GM12878 (cell line): ENCODE measurements around the gene TEX54. TPM values are rescaled to one million over a fixed set of nuclear protein-coding genes. Genes with fewer than 3 reads are reported as not detected.

Experiments used
- ATAC-seq: fragments of 200-7000 bp; cut with Tn5 transposase; 3 replicates; pipeline ENCODE4 v1.9.1; 2020; ENCODE audit warnings: mild to moderate bottlenecking, moderate library complexity
- BruUV-seq: library from RNA; stranded (reverse); fragments of 400-500 nt; replicated peaks from 2 replicates; lab custom pipeline; 2021; lab: Mats Ljungman, UMichigan
- CTCF ChIA-PET: fragments of 300-600 bp; sonication (Branson Sonifier 250); formaldehyde crosslinking; extraction: SDS; loops from one replicate; lab custom pipeline; 2021; ENCODE audit warnings: inconsistent platforms; lab: Yijun Ruan, JAX
- POLR2A ChIA-PET: fragments of 350-600 bp; formaldehyde crosslinking; extraction: SDS; loops from one replicate; lab custom pipeline; 2021; ENCODE audit warnings: inconsistent platforms; lab: Charles Lee
- RAD21 ChIA-PET: fragments of 300-600 bp; sonication (Branson Sonifier 250); formaldehyde crosslinking; loops from one replicate; lab custom pipeline; 2023; ENCODE audit warnings: antibody characterized with exemption; ENCODE audit not compliant: unreplicated experiment; lab: Charles Lee
- SMC1A ChIA-PET: fragments of 300-600 bp; sonication (Branson Sonifier 250); formaldehyde crosslinking; loops from one replicate; lab custom pipeline; 2023; ENCODE audit not compliant: unreplicated experiment, uncharacterized antibody; lab: Charles Lee
- DNase-seq: peaks from one replicate; pipeline ENCODE4 v3.0.0-alpha.2; 2011; ENCODE audit warnings: low read depth, low spot score
- FAIRE-seq: peaks from 3 replicates; lab custom pipeline; 2011; peaks lifted over from hg19 to GRCh38; lab: Jason Lieb, UNC
- H2AFZ ChIP-seq: 2 replicates; pipeline ENCODE4 v1.6.0; 2011; ENCODE audit warnings: low read depth, low read length, control low read depth; ENCODE audit not compliant: control insufficient read depth
- H3K27ac ChIP-seq: 2 replicates; pipeline ENCODE4 v1.5.1; 2011; ENCODE audit warnings: control low read depth; ENCODE audit not compliant: control insufficient read depth, insufficient read depth
- H3K27me3 ChIP-seq, 2 experiments: replicated peaks in 1 of 2; 2 replicates each; pipeline versions ENCODE4 v1.6.0 to v1.6.1; 2011; ENCODE audit warnings: low read length in 1 of 2; ENCODE audit not compliant: control insufficient read depth in 2 of 2, insufficient read depth in 2 of 2
- H3K36me3 ChIP-seq, 2 experiments: 2 replicates each; pipeline ENCODE4 v1.5.1; 2011; ENCODE audit warnings: low read length in 1 of 2; ENCODE audit not compliant: control insufficient read depth in 2 of 2, insufficient read depth in 2 of 2
- H3K4me1 ChIP-seq: 2 replicates; pipeline ENCODE4 v1.6.1; 2011; ENCODE audit warnings: mild to moderate bottlenecking, low read length, moderate library complexity, mixed read lengths; ENCODE audit not compliant: control insufficient read depth, insufficient read depth
- H3K4me2 ChIP-seq: 2 replicates; pipeline ENCODE4 v1.6.0; 2011; ENCODE audit warnings: control low read depth; ENCODE audit not compliant: control insufficient read depth, insufficient read depth
- H3K4me3 ChIP-seq: fragments of 200-600 bp; sonication (generic); 2 replicates; pipeline ENCODE4 v1.5.1; 2016
- H3K79me2 ChIP-seq: 2 replicates; pipeline ENCODE4 v1.6.0; 2011; ENCODE audit warnings: low read length; ENCODE audit not compliant: control insufficient read depth, insufficient read depth
- H3K9ac ChIP-seq: 2 replicates; pipeline ENCODE4 v1.8.0; 2011; ENCODE audit warnings: low read length, control low read depth, mixed read lengths; ENCODE audit not compliant: control insufficient read depth, insufficient read depth
- H3K9me3 ChIP-seq: replicated peaks from 3 replicates; pipeline ENCODE4 v1.5.1; 2011; ENCODE audit warnings: mild to moderate bottlenecking, low read length; ENCODE audit not compliant: control insufficient read depth, insufficient read depth
- H4K20me1 ChIP-seq: 2 replicates; pipeline ENCODE4 v1.6.0; 2011; ENCODE audit not compliant: control insufficient read depth, insufficient read depth
- BHLHE40 ChIP-seq, 2 experiments: fragments of 450-650 bp in 1 of 2; IDR thresholded peaks; 2 replicates each; pipeline ENCODE4 v1.6.1; 2011 to 2017; ENCODE audit warnings: low read depth in 2 of 2, borderline replicate concordance in 1 of 2, improper control_type of control experiment in 1 of 2, low read length in 1 of 2, mild to moderate bottlenecking in 1 of 2
- CTCF ChIP-seq, 3 experiments: IDR thresholded peaks in 2 of 3; conservative IDR thresholded peaks in 1 of 3; 2 replicates each; pipeline ENCODE4 v1.5.1; 2011; ENCODE audit warnings: low read depth in 3 of 3, low read length in 3 of 3, mild to moderate bottlenecking in 3 of 3, control low read depth in 2 of 3, moderate library complexity in 2 of 3, inconsistent platforms in 1 of 3, mixed read lengths in 1 of 3; ENCODE audit not compliant: control insufficient read depth in 2 of 3, insufficient read depth in 1 of 3; ENCODE audit errors: extremely low read depth in 1 of 3
- GATAD2B ChIP-seq: fragments of 450-650 bp; conservative IDR thresholded peaks from 2 replicates; pipeline ENCODE4 v1.6.1; 2017; ENCODE audit warnings: low read depth, mild to moderate bottlenecking, moderate library complexity
- JUNB ChIP-seq: IDR thresholded peaks from 2 replicates; pipeline ENCODE4 v1.6.1; 2016; ENCODE audit warnings: antibody characterized with exemption, mild to moderate bottlenecking
- MTA3 ChIP-seq: IDR thresholded peaks from 2 replicates; pipeline ENCODE4 v1.6.1; 2012; ENCODE audit warnings: low read length, inconsistent platforms, borderline replicate concordance
- NFIC ChIP-seq: IDR thresholded peaks from 2 replicates; pipeline ENCODE4 v1.6.1; 2012; ENCODE audit warnings: low read depth, mild to moderate bottlenecking, inconsistent platforms, low read length, moderate library complexity
- NFYB ChIP-seq: IDR thresholded peaks from 2 replicates; pipeline ENCODE4 v1.6.1; 2011; ENCODE audit warnings: low read depth, mild to moderate bottlenecking, low read length, improper control_type of control experiment, moderate library complexity; ENCODE audit not compliant: insufficient read depth
- RUNX3 ChIP-seq: IDR thresholded peaks from 2 replicates; pipeline ENCODE4 v1.6.1; 2012; ENCODE audit warnings: low read length, inconsistent platforms
- SP1 ChIP-seq: IDR thresholded peaks from one replicate; pipeline ENCODE4 v1.6.1; 2011; ENCODE audit warnings: low read depth, low read length
- TARDBP ChIP-seq: IDR thresholded peaks from 2 replicates; pipeline ENCODE4 v1.6.1; 2016; ENCODE audit warnings: borderline replicate concordance
- TCF3 ChIP-seq: IDR thresholded peaks from 2 replicates; pipeline ENCODE4 v1.6.1; 2012; ENCODE audit warnings: low read depth, mild to moderate bottlenecking, low read length, borderline replicate concordance; ENCODE audit not compliant: insufficient read depth
- TCF7 ChIP-seq: IDR thresholded peaks from 2 replicates; pipeline ENCODE4 v1.6.1; 2014; ENCODE audit warnings: antibody characterized with exemption, borderline replicate concordance
- YY1 ChIP-seq: IDR thresholded peaks from 2 replicates; pipeline ENCODE4 v1.6.1; 2011; ENCODE audit warnings: low read depth, mild to moderate bottlenecking, low read length
- WGBS: methylation state at CpG from one replicate; pipeline ENCODE4 v1.1.6; 2016; ENCODE audit warnings: low lambda C conversion rate; ENCODE audit not compliant: insufficient replicate concordance, insufficient coverage; ENCODE audit errors: missing lambda C conversion rate; 5-methylcytosine and 5-hydroxymethylcytosine counted together
- in situ Hi-C: fragments of 300-500 bp; cut with MboI; formaldehyde crosslinking; loops from 9 replicates; pipeline ENCODE4 v1.14.3; 2018; ENCODE audit warnings: mixed read lengths
- intact Hi-C: fragments of 100-400 bp; cut with micrococcal nuclease; formaldehyde crosslinking; loops from one replicate; pipeline ENCODE4 v1.14.2; 2022; ENCODE audit not compliant: unreplicated experiment
- polyA plus RNA-seq, 11 experiments: library from polyadenylated mRNA; depleted of rRNA in 4 of 11; unstranded in 6 of 11; stranded (reverse) in 5 of 11; fragments of >200 nt; fragmentation: Nextera tagmentation in 4 of 11; fragmentation: Illumina TruSeq in 1 of 11; extraction: Ambion mirVana in 4 of 11; extraction: Trizol in 1 of 11; gene quantifications; 1 replicate in 1 of 11; 2 replicates in 10 of 11; pipeline versions ENCODE4 v1.2.1 to v1.2.3, GENCODE V29; 2011 to 2016; ENCODE audit warnings: inconsistent platforms in 2 of 11, missing spikeins in 2 of 11, low read depth in 1 of 11
- total RNA-seq, 4 experiments: library from RNA; depleted of rRNA in 3 of 4; stranded (reverse); fragments of >200 nt in 3 of 4; fragmentation: Illumina TruSeq in 1 of 4; extraction: Trizol in 1 of 4; gene quantifications; 2 replicates each; pipeline versions ENCODE4 v1.2.1 to v1.2.3, GENCODE V29; 2013 to 2021
- TF ChIP-seq, protein P1 (sequence below): IDR thresholded peaks from 2 replicates; pipeline ENCODE4 v1.6.1; 2011; ENCODE audit warnings: borderline replicate concordance, low read depth, mild to moderate bottlenecking, moderate library complexity, mixed read lengths, low read length; ENCODE audit not compliant: insufficient read depth; ENCODE audit errors: extremely low read length
- TF ChIP-seq, protein P2 (sequence below): IDR thresholded peaks from 2 replicates; pipeline ENCODE4 v1.6.1; 2012; ENCODE audit warnings: low read length, inconsistent platforms
- TF ChIP-seq, protein P3 (sequence below): fragments of 450-650 bp; IDR thresholded peaks from 2 replicates; pipeline ENCODE4 v1.6.1; 2016; ENCODE audit warnings: mild to moderate bottlenecking

Gene TEX54
- total and polyA plus RNA-seq, 10 of the 15 experiments (the other 5 are each of a cell fraction or from before 2014, with no cell fraction given) = 0.38 to 0.68 (median 0.51) TPM; not detected in 7

- ATAC-seq (peak; percentile 13), DNase-seq (no peak), FAIRE-seq (no peak)
- Histone ChIP-seq H3K9ac (peak overlapping the region; percentile 95), H3K27ac (peak overlapping the region; percentile 86), H3K27me3 (no peaks in the 10 kb centered on the region), H3K36me3 (peaks cover 11 to 25% of the 10 kb centered on the region in 2 experiments), H3K4me3 (peak overlapping the region; percentile 85), H4K20me1 (no peaks in the 10 kb centered on the region), H3K79me2 (peaks cover 25% of the 10 kb centered on the region), H2AFZ (no peak overlapping the region), H3K9me3 (no peaks in the 10 kb centered on the region), H3K4me2 (peak overlapping the region; percentile 84), H3K4me1 (peaks cover 16% of the 10 kb centered on the region)
- in situ Hi-C loops (no loop called here), intact Hi-C loops (loop anchor here (1.0 to 2.0 kb wide), 2 partner anchors 18 to 77 kb away; partner anchors contain the start of genes HNRNPUL2 and TMEM179B)
- WGBS = under 1% methylated on average over 14 of the region's 14 CpGs
- SMC1A ChIA-PET = interaction anchor here (0.6 to 1.4 kb wide), 6 partner anchors 12 to 57 kb away, joined by 3 to 5 read pairs (median 4); partner anchors contain the start of genes STX5 and TMEM179B
- CTCF ChIA-PET = interaction anchor here (0.8 to 3.3 kb wide), 6 partner anchors 18 to 430 kb away, joined by 3 to 11 read pairs (median 4); partner anchors contain the start of gene TMEM179B
- POLR2A ChIA-PET = interaction anchor here (0.8 to 1.8 kb wide), 11 partner anchors 10 to 137 kb away, joined by 3 to 11 read pairs (median 4); partner anchors contain the start of genes HNRNPUL2, STX5, TEX54 and TMEM179B
- BruUV-seq = TSS peak; percentile 75
- RAD21 ChIA-PET = no interaction called here
- TF ChIP-seq, protein P1, sequence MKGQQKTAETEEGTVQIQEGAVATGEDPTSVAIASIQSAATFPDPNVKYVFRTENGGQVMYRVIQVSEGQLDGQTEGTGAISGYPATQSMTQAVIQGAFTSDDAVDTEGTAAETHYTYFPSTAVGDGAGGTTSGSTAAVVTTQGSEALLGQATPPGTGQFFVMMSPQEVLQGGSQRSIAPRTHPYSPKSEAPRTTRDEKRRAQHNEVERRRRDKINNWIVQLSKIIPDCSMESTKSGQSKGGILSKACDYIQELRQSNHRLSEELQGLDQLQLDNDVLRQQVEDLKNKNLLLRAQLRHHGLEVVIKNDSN = no peak
- TF ChIP-seq GATAD2B = no peak
- no peak for TF ChIP-seq NFYB
- no peak for TF ChIP-seq BHLHE40 (IDR thresholded peaks at IDR 0.05; ENCODE audit: borderline replicate concordance in 1 of 2, low read depth in 2 of 2, low read length in 1 of 2)
- no peak for TF ChIP-seq CTCF (IDR thresholded peaks at IDR 0.05 in 2 of 3, conservative IDR thresholded peaks at IDR 0.05 in 1 of 3; ENCODE audit: control insufficient read depth in 2 of 3, extremely low read depth in 1 of 3, insufficient read depth in 1 of 3, low read depth in 3 of 3, low read length in 3 of 3)
- peak; percentile 29; the same call in 1 of the 2 replicates for TF ChIP-seq NFIC
- TF ChIP-seq TCF3 = no peak
- 0 out of 2 replicates have a peak, but pooled peaks have one; percentile 55 for TF ChIP-seq MTA3
- peak; percentile 73 for TF ChIP-seq RUNX3
- no peak for TF ChIP-seq SP1
- 0 out of 2 replicates have a peak, but pooled peaks have one; percentile 16 for TF ChIP-seq JUNB
- no peak for TF ChIP-seq TARDBP
- TF ChIP-seq, protein P2, sequence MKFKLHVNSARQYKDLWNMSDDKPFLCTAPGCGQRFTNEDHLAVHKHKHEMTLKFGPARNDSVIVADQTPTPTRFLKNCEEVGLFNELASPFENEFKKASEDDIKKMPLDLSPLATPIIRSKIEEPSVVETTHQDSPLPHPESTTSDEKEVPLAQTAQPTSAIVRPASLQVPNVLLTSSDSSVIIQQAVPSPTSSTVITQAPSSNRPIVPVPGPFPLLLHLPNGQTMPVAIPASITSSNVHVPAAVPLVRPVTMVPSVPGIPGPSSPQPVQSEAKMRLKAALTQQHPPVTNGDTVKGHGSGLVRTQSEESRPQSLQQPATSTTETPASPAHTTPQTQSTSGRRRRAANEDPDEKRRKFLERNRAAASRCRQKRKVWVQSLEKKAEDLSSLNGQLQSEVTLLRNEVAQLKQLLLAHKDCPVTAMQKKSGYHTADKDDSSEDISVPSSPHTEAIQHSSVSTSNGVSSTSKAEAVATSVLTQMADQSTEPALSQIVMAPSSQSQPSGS = peak; percentile 63; the same call in 1 of the 2 replicates
- no peak for TF ChIP-seq YY1
- TF ChIP-seq, protein P3, sequence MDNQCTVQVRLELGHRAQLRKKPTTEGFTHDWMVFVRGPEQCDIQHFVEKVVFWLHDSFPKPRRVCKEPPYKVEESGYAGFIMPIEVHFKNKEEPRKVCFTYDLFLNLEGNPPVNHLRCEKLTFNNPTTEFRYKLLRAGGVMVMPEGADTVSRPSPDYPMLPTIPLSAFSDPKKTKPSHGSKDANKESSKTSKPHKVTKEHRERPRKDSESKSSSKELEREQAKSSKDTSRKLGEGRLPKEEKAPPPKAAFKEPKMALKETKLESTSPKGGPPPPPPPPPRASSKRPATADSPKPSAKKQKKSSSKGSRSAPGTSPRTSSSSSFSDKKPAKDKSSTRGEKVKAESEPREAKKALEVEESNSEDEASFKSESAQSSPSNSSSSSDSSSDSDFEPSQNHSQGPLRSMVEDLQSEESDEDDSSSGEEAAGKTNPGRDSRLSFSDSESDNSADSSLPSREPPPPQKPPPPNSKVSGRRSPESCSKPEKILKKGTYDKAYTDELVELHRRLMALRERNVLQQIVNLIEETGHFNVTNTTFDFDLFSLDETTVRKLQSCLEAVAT = no peak
- peak; percentile 39; the same call in 1 of the 2 replicates for TF ChIP-seq TCF7
Measured at GRCh38 chr11:62804310-62805075, 28.1 kb downstream of the TEX54 start.
